Hepatic stellate cell (primary cell): ENCODE data around the gene RRN3.
A peak's percentile ranks its signal among the peaks of the same experiment; 100 is the strongest.
"Not testable (repeated sequence)": the region's sequence is repeated elsewhere in the genome, so short reads cannot be mapped to it uniquely, and the experiment has no call there.

Experiments used
- DNase-seq: peaks from one replicate; pipeline ENCODE4 v3.0.0; 2011; ENCODE audit warnings: low spot score

RRN3 gene

DNA sequence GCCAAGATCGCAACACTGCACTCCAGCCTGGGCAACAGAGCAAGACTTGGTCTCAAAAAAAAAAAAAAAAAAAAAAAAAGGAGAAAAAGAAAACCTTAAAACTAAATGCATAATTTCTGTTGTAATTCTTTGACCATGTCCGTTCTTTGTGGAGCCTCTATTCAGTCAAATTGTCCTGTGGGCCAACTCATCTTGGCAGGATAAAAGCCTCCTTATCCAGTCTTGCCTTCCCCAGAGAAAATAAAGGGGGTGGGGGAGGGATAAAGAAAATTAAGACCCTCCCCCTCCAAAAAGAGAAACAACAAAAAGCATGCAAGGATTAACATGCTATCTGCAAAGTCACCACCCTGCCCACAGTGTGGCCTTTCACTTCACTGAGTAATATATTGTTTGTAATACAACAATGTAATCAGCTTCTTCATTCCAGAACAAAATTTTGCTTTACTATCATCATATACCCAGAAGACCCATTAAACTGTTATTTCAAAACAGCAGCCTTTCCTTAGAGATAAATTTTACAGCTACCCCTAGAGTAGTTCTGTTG, 5.4 kb upstream of the RRN3 start:
- DNase-seq = not testable (repeated sequence)

DNA sequence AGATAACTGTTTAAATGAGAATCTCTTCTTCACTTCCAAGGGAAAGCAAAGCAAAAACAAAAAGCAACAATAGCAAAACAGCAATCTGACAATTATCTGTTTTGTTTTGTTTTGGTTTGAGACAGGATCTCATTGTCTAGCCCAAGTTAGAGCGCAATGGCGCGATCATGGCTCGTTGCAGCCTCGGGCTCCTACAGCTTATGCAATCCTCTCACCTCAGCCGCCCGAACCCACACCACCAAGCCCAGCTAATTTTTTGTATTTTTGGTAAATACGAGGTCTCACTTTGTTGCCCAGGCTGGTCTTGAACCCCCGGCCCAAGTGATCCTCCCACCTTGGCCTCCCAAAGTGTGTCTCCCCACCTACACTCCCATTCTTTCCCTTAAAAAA, 2.5 kb upstream of the RRN3 start:
- DNase-seq = not testable (repeated sequence)

DNA sequence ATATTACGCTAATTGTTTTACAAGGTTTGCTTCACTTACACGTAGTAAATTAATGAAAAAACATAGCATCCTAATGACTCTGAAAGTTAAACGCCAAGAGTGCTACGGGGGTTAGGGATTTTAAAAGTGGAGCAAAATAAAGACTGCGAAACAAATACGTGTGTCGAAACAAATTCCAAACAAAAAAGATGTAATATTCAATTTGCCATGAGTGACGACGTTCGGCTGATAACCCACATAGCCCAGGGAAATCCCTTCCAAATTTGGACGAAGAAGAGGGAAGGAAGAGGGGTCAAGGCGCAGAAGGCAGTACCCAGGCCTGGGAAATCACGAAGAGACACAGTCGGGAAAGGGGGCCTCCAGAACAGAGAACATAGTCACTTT, 509 bp downstream of the RRN3 start:
- not testable (repeated sequence) for DNase-seq

DNA sequence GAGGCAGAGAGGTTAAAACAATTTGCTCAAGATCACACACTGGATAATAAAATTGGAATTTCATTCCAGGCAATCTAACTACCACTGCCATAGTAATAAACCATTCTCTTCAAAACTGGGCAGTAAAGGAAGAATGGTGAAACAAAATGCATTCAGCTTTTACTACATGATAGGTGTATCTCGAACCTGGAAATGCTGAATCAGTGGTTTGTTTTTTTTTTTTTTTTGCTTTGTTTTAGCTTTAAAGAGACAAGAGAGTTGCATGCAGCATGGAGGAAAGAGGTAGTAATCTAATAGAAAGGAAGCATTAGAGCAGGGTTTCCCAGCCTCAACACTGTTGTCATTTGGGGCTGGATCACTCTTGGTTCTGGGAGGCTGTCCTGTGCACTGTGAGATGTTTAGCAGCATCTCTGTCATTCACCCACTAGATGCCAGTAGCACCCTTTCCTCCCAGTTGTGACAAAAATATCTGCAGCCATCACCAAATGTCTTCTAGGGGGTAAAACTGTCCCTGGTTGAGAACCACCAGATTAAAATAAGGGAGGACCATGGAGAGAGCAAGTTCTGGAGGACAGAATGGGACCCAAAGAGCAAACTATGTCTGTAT, 3.3 kb downstream of the RRN3 start:
- not testable (repeated sequence) for DNase-seq

DNA sequence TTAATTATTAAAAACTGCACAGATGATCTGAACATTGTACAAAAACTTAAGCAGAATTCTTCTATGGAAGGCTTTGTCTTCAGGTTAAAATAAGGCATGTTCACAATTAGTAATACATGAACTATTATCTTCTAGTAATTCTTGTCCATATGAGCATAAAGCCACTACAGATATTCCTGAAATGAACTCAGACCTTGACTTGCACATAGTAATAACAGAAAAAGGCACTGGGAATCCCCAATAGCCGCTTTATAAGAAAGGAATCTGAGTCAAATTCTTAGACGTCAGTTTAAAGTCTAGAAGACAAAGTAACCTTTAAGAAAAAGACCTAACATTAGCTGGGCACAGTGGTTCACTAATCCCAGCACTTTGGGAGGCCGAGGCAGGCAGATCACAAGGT, 11.3 kb downstream of the RRN3 start:
- DNase-seq = not testable (repeated sequence)

DNA sequence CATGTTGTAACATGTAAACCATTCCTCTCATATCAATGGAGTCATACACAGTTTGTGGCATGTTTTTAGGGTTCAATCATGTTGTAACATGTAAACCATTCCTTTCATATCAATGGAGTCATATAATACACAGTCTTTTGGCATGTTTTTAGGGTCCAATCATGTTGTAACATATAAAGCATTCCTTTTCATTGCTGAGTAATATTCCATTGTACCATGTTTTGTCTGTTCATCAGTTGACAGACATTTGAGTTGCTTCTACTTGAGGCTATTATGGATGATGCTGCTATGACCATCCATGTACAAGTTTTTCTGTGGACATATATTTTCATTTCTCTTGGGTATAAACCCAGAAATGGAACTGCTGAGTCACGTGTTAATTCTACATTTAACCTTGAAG, 13.2 kb downstream of the RRN3 start:
- not testable (repeated sequence) for DNase-seq

DNA sequence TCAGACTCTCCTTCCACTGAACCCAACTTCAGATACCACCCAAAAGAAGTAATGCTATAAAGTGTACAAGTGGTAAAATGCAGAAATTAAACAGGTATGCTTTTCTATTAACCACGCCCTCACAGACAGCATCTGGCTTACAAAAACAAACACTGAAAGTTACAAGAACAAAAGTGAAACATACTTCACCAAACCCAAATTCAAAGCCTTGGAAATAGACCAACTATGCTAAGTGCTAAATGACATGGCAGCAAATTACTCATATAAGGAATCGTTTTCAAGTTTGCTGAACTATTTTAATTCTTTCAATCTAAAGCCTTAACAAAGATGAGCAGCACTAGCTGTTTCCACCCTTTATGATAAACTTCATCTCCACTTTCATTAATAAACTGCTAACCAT, 17.9 kb downstream of the RRN3 start:
- not testable (repeated sequence) for DNase-seq

DNA sequence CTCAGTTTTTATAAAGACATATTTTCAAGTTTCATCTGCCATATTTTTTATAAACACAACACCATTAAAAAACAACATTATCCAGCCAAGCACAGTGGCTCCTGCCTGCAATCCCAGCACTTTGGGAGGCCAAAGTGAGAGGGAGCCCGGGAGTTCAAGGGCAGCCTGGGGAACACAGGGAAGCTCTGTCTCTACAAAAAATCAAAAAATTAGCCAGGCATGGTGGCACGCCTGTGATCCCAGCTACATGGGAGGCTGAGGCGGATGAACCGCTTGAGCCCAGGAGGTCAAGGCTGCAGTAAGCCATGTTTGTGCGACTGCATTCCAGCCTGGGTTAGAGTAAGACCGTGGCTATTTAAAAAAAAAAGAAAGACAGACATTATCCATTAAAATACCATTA, 21.0 kb downstream of the RRN3 start:
- DNase-seq = no peak

DNA sequence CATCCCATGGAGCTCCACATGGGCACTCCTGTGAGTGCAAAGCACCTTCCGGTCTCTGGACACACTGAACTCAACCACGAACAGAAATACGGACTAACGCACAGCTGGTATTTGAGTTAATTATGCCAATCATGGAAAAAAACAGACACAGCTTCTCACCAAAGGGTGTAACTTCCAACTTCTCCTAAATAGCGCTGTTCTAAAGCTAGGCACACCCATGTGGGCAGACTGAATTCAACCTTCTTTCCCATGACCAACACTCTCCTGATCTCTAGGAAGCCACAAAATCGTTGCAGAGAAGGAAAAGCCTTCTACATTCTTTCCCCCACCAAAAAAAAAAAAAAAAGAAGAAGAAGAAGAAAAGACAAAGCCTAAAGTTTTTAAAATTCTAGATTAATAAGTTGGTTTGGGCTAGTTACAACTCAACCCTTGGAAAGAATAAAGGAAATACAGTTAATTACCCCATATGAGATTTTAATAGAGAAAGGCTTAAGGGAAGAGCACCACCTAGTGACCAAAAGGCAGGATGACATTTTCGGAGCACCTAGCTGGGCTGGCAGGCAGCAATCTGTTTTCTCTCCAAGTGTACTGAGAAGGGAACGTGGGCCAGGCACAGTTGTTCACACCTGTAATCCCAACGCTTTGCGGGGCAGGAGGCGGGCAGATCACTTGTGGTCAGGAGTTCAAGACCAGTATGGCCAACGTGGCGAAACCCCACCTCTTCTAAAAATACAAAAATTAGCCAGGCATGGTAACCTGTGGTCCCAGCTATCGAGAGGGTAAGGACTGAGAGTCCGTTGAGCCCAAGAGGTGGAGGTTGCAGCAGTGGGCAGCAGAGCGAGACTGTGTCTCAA, 21.9 kb downstream of the RRN3 start:
- not testable (repeated sequence) for DNase-seq

DNA sequence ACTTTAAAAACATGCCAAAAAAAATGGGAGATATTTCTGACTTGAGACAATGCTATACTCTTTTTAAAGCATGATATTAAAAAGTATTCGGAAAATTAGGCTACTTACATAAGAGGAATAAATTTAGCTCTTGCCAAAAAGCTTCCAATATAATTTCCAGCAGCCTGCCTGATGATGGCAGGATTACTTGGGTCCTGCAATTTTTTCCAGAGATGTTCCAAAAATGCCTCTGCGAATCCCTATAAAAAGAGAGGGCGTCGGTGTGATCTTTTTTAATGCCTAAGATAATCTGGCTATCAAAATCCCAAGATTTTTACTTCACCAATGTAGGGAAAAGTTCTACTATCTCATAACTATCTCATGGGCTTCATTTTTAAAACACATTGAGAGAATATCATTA, 23.1 kb downstream of the RRN3 start:
- DNase-seq = not testable (repeated sequence)

DNA sequence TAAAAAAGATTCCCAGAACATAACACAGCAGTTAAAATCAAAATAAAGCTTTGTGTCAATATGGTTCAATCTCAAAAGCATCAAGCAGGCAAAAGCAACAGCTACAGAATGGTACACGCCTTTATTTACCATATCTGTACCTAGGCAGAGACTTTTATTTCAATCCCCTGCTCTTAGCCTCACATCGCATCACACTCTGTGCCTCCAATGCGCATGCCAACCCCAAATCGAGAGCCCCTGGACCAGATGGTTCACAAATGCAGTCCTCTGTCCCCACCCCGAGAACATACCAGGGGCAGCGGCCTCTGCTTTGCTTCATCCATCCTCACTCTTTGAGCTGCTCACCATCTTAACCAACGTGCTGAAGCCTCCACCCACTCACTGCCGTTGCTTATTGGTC, 27.4 kb downstream of the RRN3 start:
- not testable (repeated sequence) for DNase-seq

DNA sequence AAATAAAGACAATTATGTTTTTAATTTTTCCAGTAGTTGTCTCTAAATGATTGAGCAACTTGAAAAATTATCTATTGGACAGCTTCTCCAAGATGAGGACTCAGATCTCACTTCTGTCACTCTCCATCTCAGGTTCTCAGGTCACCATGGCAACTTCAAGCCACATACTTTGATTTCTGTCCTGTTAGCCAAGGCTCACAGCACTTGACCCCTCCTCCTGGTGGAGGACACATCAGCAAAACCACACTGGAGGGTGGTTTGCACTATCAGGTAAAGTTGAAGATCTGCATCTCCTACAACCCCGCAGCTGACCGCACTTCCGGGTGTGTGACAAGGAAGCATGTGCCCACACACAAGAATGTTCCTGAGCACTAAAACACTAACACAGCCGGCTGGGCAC, 28.1 kb downstream of the RRN3 start:
- not testable (repeated sequence) for DNase-seq

DNA sequence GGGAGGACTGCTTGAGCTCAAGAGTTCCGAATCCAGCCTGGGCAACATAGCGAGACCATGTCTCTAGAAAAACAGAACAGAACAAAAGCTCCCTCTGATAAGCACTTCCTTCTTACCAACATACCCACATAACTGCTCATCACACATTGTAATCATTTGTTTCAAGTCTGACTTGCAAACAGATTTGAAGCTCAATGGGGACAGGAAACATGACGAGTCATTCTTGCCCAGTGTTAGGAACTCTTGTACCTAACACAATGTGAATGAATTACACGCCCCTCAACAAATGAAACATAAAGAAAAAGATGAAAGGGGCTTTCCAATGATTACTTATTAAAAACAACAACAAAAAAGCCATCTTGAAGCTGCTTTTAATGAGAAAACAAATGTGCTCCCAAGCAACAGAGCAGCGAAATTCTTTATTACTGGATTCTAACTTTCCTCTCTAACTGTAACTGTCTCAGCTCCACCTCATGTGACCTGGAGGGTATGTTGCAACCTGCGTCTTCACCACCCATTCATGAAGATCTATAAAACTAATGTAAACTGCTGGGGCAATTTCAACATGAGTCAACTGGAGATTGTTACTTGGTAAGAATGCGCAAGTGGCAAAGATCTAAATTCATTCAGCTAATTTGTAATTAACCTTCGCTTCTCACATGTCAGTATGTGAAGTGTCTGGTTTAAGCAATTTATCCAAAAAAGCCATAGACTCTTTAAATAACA, 31.8 kb downstream of the RRN3 start:
- not testable (repeated sequence) for DNase-seq

DNA sequence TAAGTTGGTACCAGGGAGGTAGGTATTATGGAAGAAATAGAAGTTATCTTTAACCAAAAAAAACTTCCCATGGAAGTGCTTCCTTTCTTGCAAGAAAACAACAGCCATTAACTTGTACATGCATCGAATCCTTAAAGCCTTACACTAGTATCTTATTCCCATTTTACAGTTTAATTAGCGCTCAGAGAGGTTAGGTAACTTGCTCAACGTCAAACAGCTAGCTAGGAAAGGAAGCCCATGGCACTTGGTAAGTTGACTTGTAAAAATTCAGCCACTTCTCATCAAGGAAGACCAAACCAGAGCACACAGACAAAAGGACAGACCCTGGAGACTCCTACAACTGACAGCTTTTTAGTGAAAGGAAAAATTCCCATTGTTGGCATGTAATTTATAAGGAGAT, 34.7 kb downstream of the RRN3 start:
- DNase-seq = no peak

DNA sequence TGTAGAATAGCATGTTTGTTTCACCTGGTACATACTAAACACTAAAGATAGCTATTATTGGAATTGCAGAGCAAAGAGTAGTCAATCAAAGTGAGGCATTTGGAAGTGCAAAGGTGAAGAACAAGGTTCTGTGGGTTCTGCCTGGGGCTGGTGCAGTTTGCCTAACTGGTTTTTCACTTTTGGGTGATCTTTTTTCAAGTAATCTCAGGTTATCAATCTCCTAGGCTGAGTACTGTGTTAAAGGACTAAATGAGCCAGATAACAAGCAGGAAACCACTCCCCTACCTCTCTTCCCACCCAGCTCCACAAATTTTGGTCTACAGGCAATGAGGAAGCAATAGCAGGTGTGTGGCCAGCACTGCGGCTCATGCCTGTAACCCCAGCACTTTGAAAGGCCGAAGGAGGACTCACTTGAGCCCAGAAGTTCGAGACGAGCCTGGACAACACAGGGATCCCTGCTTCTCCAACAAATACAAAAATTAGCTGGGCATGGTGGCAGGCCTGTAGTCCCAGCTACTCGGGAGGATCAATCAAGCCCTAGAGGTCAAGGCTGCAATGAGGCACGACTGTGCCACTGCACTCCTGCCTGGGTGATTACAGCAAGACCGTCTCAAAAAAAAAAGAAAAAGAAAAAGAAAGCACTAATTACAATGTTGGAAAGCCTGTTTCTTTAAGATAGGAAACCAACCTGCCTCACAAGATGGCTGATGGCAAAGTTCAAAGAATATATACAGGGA, 36.2 kb downstream of the RRN3 start:
- DNase-seq = no peak

DNA sequence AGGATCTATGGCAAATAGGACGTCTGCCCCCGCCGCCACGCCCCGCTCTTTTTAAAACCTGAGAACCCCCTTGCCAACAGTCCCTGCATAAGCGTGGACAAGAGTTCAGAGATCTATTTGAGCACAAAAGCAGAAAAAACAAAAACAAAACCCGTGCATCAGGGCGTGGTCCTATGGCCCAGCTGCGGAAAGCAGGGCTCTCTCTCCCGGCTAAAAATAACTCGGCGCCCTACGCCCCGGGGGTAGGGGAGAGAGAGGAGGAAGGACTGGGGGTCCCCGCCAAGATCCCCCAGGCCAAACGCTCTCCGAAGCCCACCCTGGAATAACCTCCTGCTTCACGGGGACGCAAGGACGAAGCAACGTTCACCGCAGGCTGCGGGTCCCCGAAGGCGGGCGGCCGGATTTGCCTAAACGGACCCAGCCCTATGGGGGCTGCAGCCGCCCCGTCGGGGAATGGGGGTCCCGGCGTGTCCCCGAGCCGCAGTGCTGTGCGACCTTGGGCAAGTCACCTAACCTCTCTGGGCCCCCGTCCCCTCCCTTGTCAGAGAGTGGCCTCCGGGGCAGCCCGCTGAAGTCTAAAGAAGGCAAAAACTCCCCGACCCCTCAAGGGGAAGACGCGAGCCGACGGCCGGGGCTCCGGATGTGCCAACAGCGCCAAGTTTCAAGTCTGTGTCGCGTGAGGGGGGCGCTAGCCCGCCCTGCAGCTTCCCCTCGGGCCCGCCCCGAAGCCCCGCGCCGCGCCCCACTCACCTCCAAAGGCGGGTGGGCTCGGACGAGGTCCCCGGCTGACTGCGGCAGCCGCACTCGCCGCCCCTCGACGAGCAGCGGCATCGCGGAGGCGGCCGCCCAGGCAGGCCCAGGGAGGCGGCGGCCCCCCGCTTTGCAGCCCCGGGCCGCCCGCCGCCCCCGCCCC, 38.7 kb downstream of the RRN3 start:
- DNase-seq = peak; percentile 53

DNA sequence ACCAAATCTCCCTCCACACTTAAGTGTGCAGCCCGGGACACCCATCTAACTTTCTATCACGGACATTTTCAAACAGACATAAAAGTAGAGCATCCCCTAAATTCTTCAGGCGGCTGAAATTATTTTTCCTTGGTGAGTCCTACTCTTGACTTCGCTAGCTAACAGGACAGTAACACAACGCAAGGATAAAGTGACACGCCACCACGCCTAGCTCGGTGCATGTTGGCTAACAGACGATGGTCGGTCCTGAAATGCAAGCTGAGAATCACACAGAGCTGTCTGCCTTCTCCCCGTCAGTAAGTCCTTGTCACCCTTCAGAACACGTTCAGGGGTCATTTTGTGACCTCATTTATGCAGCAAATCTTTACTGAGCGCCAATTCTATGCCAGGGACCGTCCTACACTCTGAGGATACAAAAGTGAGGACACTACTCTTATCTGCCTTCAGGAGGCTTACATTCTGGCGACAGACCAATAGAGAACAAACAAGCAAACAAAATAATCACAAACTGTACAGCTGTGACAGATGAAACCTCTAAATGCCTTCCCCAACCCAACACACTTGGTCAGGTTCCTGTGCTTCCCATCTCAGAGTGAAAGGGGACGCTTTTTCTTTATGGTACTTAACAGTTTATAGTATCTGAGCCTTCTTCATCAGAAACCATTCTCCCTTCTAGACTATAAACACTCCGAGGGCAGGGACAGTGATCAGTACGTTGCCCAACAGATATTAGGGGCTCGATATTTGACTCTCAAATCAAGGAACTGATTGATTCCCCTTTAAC, 39.5 kb downstream of the RRN3 start:
- DNase-seq = no peak

DNA sequence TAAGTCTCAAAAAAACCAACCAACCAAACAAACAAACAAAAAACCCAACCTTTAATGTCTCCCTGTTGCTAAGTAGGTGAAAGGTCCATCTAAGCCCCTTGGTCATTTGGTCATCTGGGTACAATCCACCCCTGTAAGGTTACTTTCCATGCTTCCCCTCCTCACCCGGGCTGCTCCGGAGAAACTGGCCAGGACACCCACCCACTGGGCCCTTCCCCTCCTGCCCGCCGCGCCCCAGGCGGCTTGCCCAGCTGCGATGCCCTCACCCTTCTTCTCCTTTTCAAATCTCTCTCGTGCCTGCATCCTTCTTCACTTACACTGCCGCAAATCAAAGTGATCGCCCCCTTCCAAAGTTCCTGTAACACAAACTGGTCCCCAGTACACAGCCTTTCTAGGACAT, 40.2 kb downstream of the RRN3 start:
- DNase-seq = no peak

DNA sequence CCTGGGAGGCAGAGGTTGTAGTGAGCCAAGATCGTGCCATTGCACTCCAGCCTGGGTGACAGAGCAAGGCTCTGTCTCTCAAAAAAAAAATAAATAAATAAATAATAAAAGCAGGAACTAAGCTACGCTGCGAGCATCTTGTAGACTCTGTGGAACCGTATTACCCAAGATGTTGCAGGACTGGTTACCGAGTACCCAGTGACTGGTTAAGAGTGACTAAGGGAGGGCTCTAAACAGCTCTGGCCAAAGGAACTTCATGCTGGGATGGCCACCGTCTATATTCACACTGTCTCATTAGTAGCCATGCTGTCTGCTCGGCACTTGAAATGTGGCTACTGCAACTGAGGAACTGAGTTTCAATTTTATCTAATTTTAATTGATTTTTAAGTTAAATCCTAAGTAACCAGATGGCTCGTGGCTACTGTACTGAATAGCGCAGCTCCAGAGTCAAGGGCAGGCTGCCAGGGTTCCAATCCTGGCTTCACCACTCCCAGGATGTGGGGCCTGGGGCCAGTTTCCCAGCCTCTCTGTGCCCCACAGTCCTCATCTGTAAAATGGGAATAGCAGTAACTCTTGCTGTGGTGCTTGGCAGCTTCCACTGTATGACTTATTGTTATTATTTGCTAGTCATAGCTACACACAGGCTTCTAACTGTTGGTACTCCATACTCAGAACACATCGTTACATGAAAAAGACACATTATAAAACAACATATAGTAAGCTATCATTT, 41.2 kb downstream of the RRN3 start:
- DNase-seq = no peak
